GM12878 (cell line): ENCODE data around the gene SDK2. TPM values are rescaled to one million over a fixed set of nuclear protein-coding genes. Genes with fewer than 3 reads are reported as not detected.

ENCODE experiments used
- ATAC-seq: fragments of 200-7000 bp; cut with Tn5 transposase; 3 replicates; pipeline ENCODE4 v1.9.1; 2020; ENCODE audit warnings: mild to moderate bottlenecking, moderate library complexity
- BruUV-seq: library from RNA; stranded (reverse); fragments of 400-500 nt; replicated peaks from 2 replicates; lab custom pipeline; 2021; lab: Mats Ljungman, UMichigan
- CTCF ChIA-PET: fragments of 300-600 bp; sonication (Branson Sonifier 250); formaldehyde crosslinking; extraction: SDS; loops from one replicate; lab custom pipeline; 2021; ENCODE audit warnings: inconsistent platforms; lab: Yijun Ruan, JAX
- POLR2A ChIA-PET: fragments of 350-600 bp; formaldehyde crosslinking; extraction: SDS; loops from one replicate; lab custom pipeline; 2021; ENCODE audit warnings: inconsistent platforms; lab: Charles Lee
- RAD21 ChIA-PET: fragments of 300-600 bp; sonication (Branson Sonifier 250); formaldehyde crosslinking; loops from one replicate; lab custom pipeline; 2023; ENCODE audit warnings: antibody characterized with exemption; ENCODE audit not compliant: unreplicated experiment; lab: Charles Lee
- SMC1A ChIA-PET: fragments of 300-600 bp; sonication (Branson Sonifier 250); formaldehyde crosslinking; loops from one replicate; lab custom pipeline; 2023; ENCODE audit not compliant: unreplicated experiment, uncharacterized antibody; lab: Charles Lee
- DNase-seq: peaks from one replicate; pipeline ENCODE4 v3.0.0-alpha.2; 2011; ENCODE audit warnings: low read depth, low spot score
- FAIRE-seq: peaks from 3 replicates; lab custom pipeline; 2011; peaks lifted over from hg19 to GRCh38; lab: Jason Lieb, UNC
- H2AFZ ChIP-seq: 2 replicates; pipeline ENCODE4 v1.6.0; 2011; ENCODE audit warnings: low read depth, low read length, control low read depth; ENCODE audit not compliant: control insufficient read depth
- H3K27ac ChIP-seq: 2 replicates; pipeline ENCODE4 v1.5.1; 2011; ENCODE audit warnings: control low read depth; ENCODE audit not compliant: control insufficient read depth, insufficient read depth
- H3K27me3 ChIP-seq, 2 experiments: replicated peaks in 1 of 2; 2 replicates each; pipeline versions ENCODE4 v1.6.0 to v1.6.1; 2011; ENCODE audit warnings: low read length in 1 of 2; ENCODE audit not compliant: control insufficient read depth in 2 of 2, insufficient read depth in 2 of 2
- H3K36me3 ChIP-seq, 2 experiments: 2 replicates each; pipeline ENCODE4 v1.5.1; 2011; ENCODE audit warnings: low read length in 1 of 2; ENCODE audit not compliant: control insufficient read depth in 2 of 2, insufficient read depth in 2 of 2
- H3K4me1 ChIP-seq: 2 replicates; pipeline ENCODE4 v1.6.1; 2011; ENCODE audit warnings: mild to moderate bottlenecking, low read length, moderate library complexity, mixed read lengths; ENCODE audit not compliant: control insufficient read depth, insufficient read depth
- H3K4me2 ChIP-seq: 2 replicates; pipeline ENCODE4 v1.6.0; 2011; ENCODE audit warnings: control low read depth; ENCODE audit not compliant: control insufficient read depth, insufficient read depth
- H3K4me3 ChIP-seq: fragments of 200-600 bp; sonication (generic); 2 replicates; pipeline ENCODE4 v1.5.1; 2016
- H3K79me2 ChIP-seq: 2 replicates; pipeline ENCODE4 v1.6.0; 2011; ENCODE audit warnings: low read length; ENCODE audit not compliant: control insufficient read depth, insufficient read depth
- H3K9ac ChIP-seq: 2 replicates; pipeline ENCODE4 v1.8.0; 2011; ENCODE audit warnings: low read length, control low read depth, mixed read lengths; ENCODE audit not compliant: control insufficient read depth, insufficient read depth
- H3K9me3 ChIP-seq: replicated peaks from 3 replicates; pipeline ENCODE4 v1.5.1; 2011; ENCODE audit warnings: mild to moderate bottlenecking, low read length; ENCODE audit not compliant: control insufficient read depth, insufficient read depth
- H4K20me1 ChIP-seq: 2 replicates; pipeline ENCODE4 v1.6.0; 2011; ENCODE audit not compliant: control insufficient read depth, insufficient read depth
- BACH1 ChIP-seq: fragments of 450-650 bp; IDR thresholded peaks from 2 replicates; pipeline ENCODE4 v1.6.1; 2017; ENCODE audit warnings: mild to moderate bottlenecking, borderline replicate concordance
- EED ChIP-seq: sonication (generic); IDR thresholded peaks from 2 replicates; pipeline ENCODE4 v1.6.1; 2016; ENCODE audit warnings: antibody characterized with exemption, low read depth
- KAT2A ChIP-seq: conservative IDR thresholded peaks from 2 replicates; pipeline ENCODE4 v1.6.1; 2011; ENCODE audit warnings: low read depth, low read length; ENCODE audit not compliant: control insufficient read depth
- MEF2B ChIP-seq: fragments of 450-650 bp; IDR thresholded peaks from 2 replicates; pipeline ENCODE4 v1.6.1; 2018; ENCODE audit warnings: mild to moderate bottlenecking, moderate library complexity; ENCODE audit not compliant: partially characterized antibody, poor library complexity, severe bottlenecking
- RB1 ChIP-seq: fragments of 450-650 bp; formaldehyde crosslinking; IDR thresholded peaks from 2 replicates; pipeline ENCODE4 v1.6.1; 2017; ENCODE audit warnings: mild to moderate bottlenecking, borderline replicate concordance
- SMAD5 ChIP-seq: IDR thresholded peaks from 2 replicates; pipeline ENCODE4 v1.6.1; 2016; ENCODE audit warnings: antibody characterized with exemption, low read depth
- WGBS: methylation state at CpG from one replicate; pipeline ENCODE4 v1.1.6; 2016; ENCODE audit warnings: low lambda C conversion rate; ENCODE audit not compliant: insufficient replicate concordance, insufficient coverage; ENCODE audit errors: missing lambda C conversion rate; 5-methylcytosine and 5-hydroxymethylcytosine counted together
- in situ Hi-C: fragments of 300-500 bp; cut with MboI; formaldehyde crosslinking; loops from 9 replicates; pipeline ENCODE4 v1.14.3; 2018; ENCODE audit warnings: mixed read lengths
- intact Hi-C: fragments of 100-400 bp; cut with micrococcal nuclease; formaldehyde crosslinking; loops from one replicate; pipeline ENCODE4 v1.14.2; 2022; ENCODE audit not compliant: unreplicated experiment
- polyA plus RNA-seq, 11 experiments: library from polyadenylated mRNA; depleted of rRNA in 4 of 11; unstranded in 6 of 11; stranded (reverse) in 5 of 11; fragments of >200 nt; fragmentation: Nextera tagmentation in 4 of 11; fragmentation: Illumina TruSeq in 1 of 11; extraction: Ambion mirVana in 4 of 11; extraction: Trizol in 1 of 11; gene quantifications; 1 replicate in 1 of 11; 2 replicates in 10 of 11; pipeline versions ENCODE4 v1.2.1 to v1.2.3, GENCODE V29; 2011 to 2016; ENCODE audit warnings: inconsistent platforms in 2 of 11, missing spikeins in 2 of 11, low read depth in 1 of 11
- total RNA-seq, 4 experiments: library from RNA; depleted of rRNA in 3 of 4; stranded (reverse); fragments of >200 nt in 3 of 4; fragmentation: Illumina TruSeq in 1 of 4; extraction: Trizol in 1 of 4; gene quantifications; 2 replicates each; pipeline versions ENCODE4 v1.2.1 to v1.2.3, GENCODE V29; 2013 to 2021

SDK2 gene
- total and polyA plus RNA-seq, 10 of the 15 experiments (the other 5 are each of a cell fraction or from before 2014, with no cell fraction given): 0.03 to 0.08 (median 0.03) TPM; not detected in 7

- no peaks in the 10 kb centered on the region for H3K9me3 ChIP-seq
- 100% methylated on average over 2 of the region's 2 CpGs for WGBS
- peaks cover 14% of the 10 kb centered on the region for H3K4me1 ChIP-seq
- in situ Hi-C loops: no loop called here
- no peak overlapping the region for H3K4me2 ChIP-seq
- TF ChIP-seq SMAD5: no peak
- no peak for TF ChIP-seq MEF2B
- no peak for TF ChIP-seq RB1
- TF ChIP-seq KAT2A: no peak
- TF ChIP-seq EED: no peak
- CTCF ChIA-PET: interaction anchor here (1.1 to 2.6 kb wide), 3 partner anchors 10 to 69 kb away, joined by 3 to 8 read pairs (median 8); no protein-coding TSS in a partner anchor
- RAD21 ChIA-PET: interaction anchor here (0.7 to 2.1 kb wide), 5 partner anchors 10 to 69 kb away, joined by 3 to 5 read pairs (median 4); no protein-coding TSS in a partner anchor
- H4K20me1 ChIP-seq: no peaks in the 10 kb centered on the region
- H3K36me3 ChIP-seq: no peaks in the 10 kb centered on the region
- DNase-seq (no peak), FAIRE-seq (no peak), ATAC-seq (no peak)
- no peaks in the 10 kb centered on the region for H3K27me3 ChIP-seq
- no peak overlapping the region for H3K9ac ChIP-seq
- intact Hi-C loops: no loop called here
- no TSS peak for BruUV-seq
- no peak overlapping the region for H3K27ac ChIP-seq
- no peak overlapping the region for H3K4me3 ChIP-seq
- SMC1A ChIA-PET: interaction anchor here (0.6 to 2.0 kb wide), 2 partner anchors 10 to 24 kb away, joined by 4 to 9 read pairs; no protein-coding TSS in a partner anchor
- peaks cover 8% of the 10 kb centered on the region for H3K79me2 ChIP-seq
- no peak overlapping the region for H2AFZ ChIP-seq
- POLR2A ChIA-PET: interaction anchor here (0.6 to 1.5 kb wide), 4 partner anchors 8 to 14 kb away, joined by 3 to 5 read pairs (median 4); no protein-coding TSS in a partner anchor
Measured at GRCh38 chr17:73301369-73301768, 342.9 kb downstream of the SDK2 start.

DNA sequence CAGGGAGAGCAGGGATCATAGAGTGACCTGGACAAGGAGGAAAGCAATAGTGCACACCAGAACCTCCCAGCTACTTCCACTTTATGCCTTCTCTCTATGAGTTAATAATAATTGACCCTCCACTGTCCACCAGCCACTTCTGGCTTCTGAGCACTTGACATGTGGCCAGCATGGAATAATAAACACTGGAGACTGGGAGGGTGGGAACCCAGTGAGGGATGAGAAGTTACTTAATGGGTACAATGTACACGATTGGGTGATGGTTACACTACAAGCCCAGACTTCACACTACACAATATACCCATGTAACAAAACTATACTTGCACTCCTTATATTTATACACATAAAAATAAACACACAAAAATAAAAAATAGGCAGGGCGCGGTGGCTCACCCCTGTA is 343.9 kb downstream of the SDK2 start:
- H3K79me2 ChIP-seq: peaks cover 6% of the 10 kb centered on the region
- H2AFZ ChIP-seq: no peak overlapping the region
- H3K9ac ChIP-seq: no peak overlapping the region
- no TSS peak for BruUV-seq
- CTCF ChIA-PET: interaction anchor here (0.7 to 2.6 kb wide), 4 partner anchors 9 to 708 kb away, joined by 3 to 8 read pairs (median 4); no protein-coding TSS in a partner anchor
- no peak for TF ChIP-seq BACH1
- TF ChIP-seq, all 136 proteins: peak for 0
- FAIRE-seq: no peak
- no peak for DNase-seq
- no peak for ATAC-seq
- in situ Hi-C loops (no loop called here), intact Hi-C loops (no loop called here)
- ChIA-PET POLR2A (interaction anchor here (1.1 to 1.2 kb wide), 2 partner anchors 9 to 11 kb away, joined by 5 to 6 read pairs; partner anchors contain the start of gene CDC42EP4), SMC1A (interaction anchor here (3.3 kb wide), 1 partner anchor 19 kb away, joined by 10 read pairs; no protein-coding TSS in a partner anchor), RAD21 (interaction anchor here (1.5 to 3.3 kb wide), 2 partner anchors 9 to 10 kb away, joined by 4 to 32 read pairs; no protein-coding TSS in a partner anchor)
- Histone ChIP-seq H3K4me3 (no peak overlapping the region), H3K36me3 (no peaks in the 10 kb centered on the region), H3K9me3 (no peaks in the 10 kb centered on the region), H4K20me1 (no peaks in the 10 kb centered on the region), H3K27ac (no peak overlapping the region), H3K4me2 (no peak overlapping the region), H3K4me1 (peaks cover 9% of the 10 kb centered on the region), H3K27me3 (no peaks in the 10 kb centered on the region)
- 63% methylated on average over 3 of the region's 3 CpGs for WGBS
